IMR-90 (cell line): ENCODE data around the gene GNAI1.

Experiments
- BHLHE40 ChIP-seq: fragments of 150-350 bp; IDR thresholded peaks from 2 replicates; pipeline ENCODE4 v1.6.1; 2016; ENCODE audit warnings: mild to moderate bottlenecking, low read depth, low read length
- CEBPB ChIP-seq: IDR thresholded peaks from 2 replicates; pipeline ENCODE4 v1.6.1; 2012; ENCODE audit warnings: low read depth, low read length, improper control_type of control experiment
- ELK1 ChIP-seq: fragments of 150-350 bp; IDR thresholded peaks from 2 replicates; pipeline ENCODE4 v1.6.1; 2016; ENCODE audit warnings: low read depth, mild to moderate bottlenecking, low read length, moderate library complexity, borderline replicate concordance
- FOS ChIP-seq: fragments of 150-350 bp; IDR thresholded peaks from 2 replicates; pipeline ENCODE4 v1.6.1; 2016; ENCODE audit warnings: low read depth, low read length
- MXI1 ChIP-seq: IDR thresholded peaks from 2 replicates; pipeline ENCODE4 v1.6.1; 2012; ENCODE audit warnings: low read depth, mild to moderate bottlenecking, low read length, moderate library complexity, borderline replicate concordance
- POLR2A ChIP-seq: IDR thresholded peaks from 2 replicates; pipeline ENCODE4 v1.6.1; 2012; ENCODE audit warnings: mild to moderate bottlenecking, low read depth, low read length
- RAD21 ChIP-seq: IDR thresholded peaks from 2 replicates; pipeline ENCODE4 v1.6.1; 2012; ENCODE audit warnings: low read length, improper control_type of control experiment
- SMC3 ChIP-seq: fragments of 150-350 bp; IDR thresholded peaks from 2 replicates; pipeline ENCODE4 v1.6.1; 2016; ENCODE audit warnings: low read depth, mild to moderate bottlenecking, antibody characterized with exemption, low read length, moderate library complexity
- TF ChIP-seq, protein P1 (sequence below): conservative IDR thresholded peaks from 2 replicates; pipeline ENCODE4 v1.5.1; 2012; ENCODE audit warnings: mild to moderate bottlenecking, low read depth, low read length, improper control_type of control experiment
- TF ChIP-seq, protein P2 (sequence below): fragments of 150-350 bp; IDR thresholded peaks from 2 replicates; pipeline ENCODE4 v1.6.1; 2017; ENCODE audit warnings: mild to moderate bottlenecking, antibody characterized with exemption, low read length, low read depth

DNA sequence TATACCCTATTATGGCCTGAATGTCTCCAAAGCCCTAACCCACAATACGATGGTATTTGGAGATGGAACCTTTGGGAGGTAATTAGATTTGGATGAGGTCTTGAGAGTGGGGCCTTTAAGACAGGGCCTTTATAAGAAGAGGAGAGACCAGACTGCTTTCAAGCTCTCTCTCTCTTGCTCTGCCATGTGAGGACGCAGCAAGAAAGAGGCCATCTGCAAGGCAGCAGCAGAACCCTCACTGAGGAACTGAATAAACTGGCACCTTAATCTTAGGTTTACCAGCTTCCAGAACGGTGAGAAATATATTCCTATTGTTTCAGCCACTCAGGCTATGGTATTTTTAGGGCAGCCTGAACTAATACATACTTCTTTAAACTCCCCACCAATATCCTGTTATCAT lies 2.0 kb upstream of the GNAI1 start:
- TF ChIP-seq RAD21 (no peak), BHLHE40 (no peak), SMC3 (no peak), FOS (no peak), ELK1 (no peak), POLR2A (no peak), CEBPB (no peak), MXI1 (no peak)
- TF ChIP-seq, protein P1, sequence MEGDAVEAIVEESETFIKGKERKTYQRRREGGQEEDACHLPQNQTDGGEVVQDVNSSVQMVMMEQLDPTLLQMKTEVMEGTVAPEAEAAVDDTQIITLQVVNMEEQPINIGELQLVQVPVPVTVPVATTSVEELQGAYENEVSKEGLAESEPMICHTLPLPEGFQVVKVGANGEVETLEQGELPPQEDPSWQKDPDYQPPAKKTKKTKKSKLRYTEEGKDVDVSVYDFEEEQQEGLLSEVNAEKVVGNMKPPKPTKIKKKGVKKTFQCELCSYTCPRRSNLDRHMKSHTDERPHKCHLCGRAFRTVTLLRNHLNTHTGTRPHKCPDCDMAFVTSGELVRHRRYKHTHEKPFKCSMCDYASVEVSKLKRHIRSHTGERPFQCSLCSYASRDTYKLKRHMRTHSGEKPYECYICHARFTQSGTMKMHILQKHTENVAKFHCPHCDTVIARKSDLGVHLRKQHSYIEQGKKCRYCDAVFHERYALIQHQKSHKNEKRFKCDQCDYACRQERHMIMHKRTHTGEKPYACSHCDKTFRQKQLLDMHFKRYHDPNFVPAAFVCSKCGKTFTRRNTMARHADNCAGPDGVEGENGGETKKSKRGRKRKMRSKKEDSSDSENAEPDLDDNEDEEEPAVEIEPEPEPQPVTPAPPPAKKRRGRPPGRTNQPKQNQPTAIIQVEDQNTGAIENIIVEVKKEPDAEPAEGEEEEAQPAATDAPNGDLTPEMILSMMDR = no peak
- TF ChIP-seq, protein P2, sequence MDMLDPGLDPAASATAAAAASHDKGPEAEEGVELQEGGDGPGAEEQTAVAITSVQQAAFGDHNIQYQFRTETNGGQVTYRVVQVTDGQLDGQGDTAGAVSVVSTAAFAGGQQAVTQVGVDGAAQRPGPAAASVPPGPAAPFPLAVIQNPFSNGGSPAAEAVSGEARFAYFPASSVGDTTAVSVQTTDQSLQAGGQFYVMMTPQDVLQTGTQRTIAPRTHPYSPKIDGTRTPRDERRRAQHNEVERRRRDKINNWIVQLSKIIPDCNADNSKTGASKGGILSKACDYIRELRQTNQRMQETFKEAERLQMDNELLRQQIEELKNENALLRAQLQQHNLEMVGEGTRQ = no peak
